IPS-NIHi7 (cell line): ENCODE measurements around the gene BBS4.

Experiments used
- DNase-seq: peaks from one replicate; pipeline ENCODE4 v3.0.0; 2012; ENCODE audit warnings: mixed read lengths; ENCODE audit errors: extremely low spot score

Gene BBS4

GRCh38 chr15:72760590-72761260, 74.7 kb downstream of the BBS4 start:
- no peak for DNase-seq

- DNase-seq, result no peak
Measured at GRCh38 chr15:72764656-72765055, 78.6 kb downstream of the BBS4 start.

GRCh38 chr15:72766025-72766424, 80.0 kb downstream of the BBS4 start:
- no peak for DNase-seq

GRCh38 chr15:72766780-72767179, 80.8 kb downstream of the BBS4 start:
- no peak for DNase-seq

- no peak for DNase-seq
Measured at GRCh38 chr15:72770673-72771328, 84.8 kb downstream of the BBS4 start.

- DNase-seq, result no peak
Measured at GRCh38 chr15:72771329-72771725, 85.3 kb downstream of the BBS4 start.

- no peak for DNase-seq
Measured at GRCh38 chr15:72774696-72775383, 88.8 kb downstream of the BBS4 start.

GRCh38 chr15:72778796-72779195, 92.8 kb downstream of the BBS4 start:
- no peak for DNase-seq

GRCh38 chr15:72781631-72782030, 95.6 kb downstream of the BBS4 start:
- no peak for DNase-seq

- no peak for DNase-seq
Measured at GRCh38 chr15:72782274-72783003, 96.4 kb downstream of the BBS4 start.

- DNase-seq, result peak; percentile 38
Measured at GRCh38 chr15:72783004-72783639, 97.1 kb downstream of the BBS4 start.

- DNase-seq, result peak; percentile 98
Measured at GRCh38 chr15:72783640-72784455, 97.8 kb downstream of the BBS4 start, which contains the start of gene ADPGK. Gene ADPGK (minus strand): TSS chr15:72783758. CDS start chr15:72783691, 67 bp downstream.

- DNase-seq, result no peak
Measured at GRCh38 chr15:72784456-72784876, 98.5 kb downstream of the BBS4 start.

- no peak for DNase-seq
Measured at GRCh38 chr15:72785432-72785831, 99.4 kb downstream of the BBS4 start.

GRCh38 chr15:72785841-72786240, 99.8 kb downstream of the BBS4 start:
- no peak for DNase-seq

GRCh38 chr15:72786242-72786641, 100.2 kb downstream of the BBS4 start:
- no peak for DNase-seq

- no peak for DNase-seq
Measured at GRCh38 chr15:72786676-72787345, 100.8 kb downstream of the BBS4 start.

GRCh38 chr15:72787526-72787925, 101.5 kb downstream of the BBS4 start:
- DNase-seq, result no peak
